Fibroblast of pulmonary artery (primary cell): ENCODE results near the gene HS1BP3.

ENCODE experiments used
- DNase-seq: peaks from one replicate; pipeline ENCODE4 v3.0.0-alpha.2; 2010; ENCODE audit warnings: low read depth
- H3K4me3 ChIP-seq: replicated peaks from 2 replicates; pipeline ENCODE4 v1.5.1; 2011; ENCODE audit warnings: low read depth, mild to moderate bottlenecking, control low read depth, low read length, moderate library complexity
- TF ChIP-seq, protein P1 (sequence below): IDR thresholded peaks from 2 replicates; pipeline ENCODE4 v1.5.1; 2011; ENCODE audit warnings: mild to moderate bottlenecking, control low read depth, low read length, inconsistent platforms; ENCODE audit errors: missing control alignments

Gene HS1BP3

DNA sequence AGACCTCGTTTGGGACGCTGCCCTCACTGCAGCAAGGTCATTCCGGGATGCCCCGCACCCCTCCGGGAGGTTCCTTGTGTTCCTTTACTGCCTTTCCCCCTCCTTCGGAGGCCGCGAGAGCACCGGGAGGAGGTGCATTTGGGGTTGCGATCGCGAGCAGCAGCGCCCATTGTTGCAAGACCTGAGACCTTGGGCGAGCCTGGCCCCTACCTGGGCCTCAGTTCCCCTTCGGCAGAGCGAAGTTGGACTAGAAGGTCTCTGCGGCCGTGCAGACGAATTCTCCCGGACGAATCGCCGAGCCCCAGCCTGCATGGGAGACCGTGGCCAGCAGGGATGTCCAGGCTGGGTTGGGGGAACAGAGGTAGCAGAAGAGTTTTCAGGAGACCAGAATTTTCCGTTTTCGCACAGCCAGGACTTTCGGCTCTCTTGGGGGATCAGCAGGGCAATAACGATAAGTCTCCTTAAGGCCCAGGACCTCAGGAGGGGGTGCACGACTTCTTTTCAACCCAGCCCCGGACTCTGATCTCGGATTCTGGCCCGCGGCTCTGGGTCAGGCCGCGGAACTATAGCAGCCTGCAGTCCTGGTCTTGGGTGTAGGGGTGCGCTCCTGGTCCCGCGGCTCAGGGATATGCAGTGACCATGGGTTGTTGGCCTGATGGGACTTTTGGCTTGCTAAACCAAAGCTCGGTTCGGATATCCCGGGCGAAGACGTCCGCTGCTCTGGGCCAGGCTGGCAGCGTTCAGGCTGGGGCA, 18.8 kb upstream of the HS1BP3 start:
- no peak overlapping the region for H3K4me3 ChIP-seq
- no peak for DNase-seq
- TF ChIP-seq, protein P1, sequence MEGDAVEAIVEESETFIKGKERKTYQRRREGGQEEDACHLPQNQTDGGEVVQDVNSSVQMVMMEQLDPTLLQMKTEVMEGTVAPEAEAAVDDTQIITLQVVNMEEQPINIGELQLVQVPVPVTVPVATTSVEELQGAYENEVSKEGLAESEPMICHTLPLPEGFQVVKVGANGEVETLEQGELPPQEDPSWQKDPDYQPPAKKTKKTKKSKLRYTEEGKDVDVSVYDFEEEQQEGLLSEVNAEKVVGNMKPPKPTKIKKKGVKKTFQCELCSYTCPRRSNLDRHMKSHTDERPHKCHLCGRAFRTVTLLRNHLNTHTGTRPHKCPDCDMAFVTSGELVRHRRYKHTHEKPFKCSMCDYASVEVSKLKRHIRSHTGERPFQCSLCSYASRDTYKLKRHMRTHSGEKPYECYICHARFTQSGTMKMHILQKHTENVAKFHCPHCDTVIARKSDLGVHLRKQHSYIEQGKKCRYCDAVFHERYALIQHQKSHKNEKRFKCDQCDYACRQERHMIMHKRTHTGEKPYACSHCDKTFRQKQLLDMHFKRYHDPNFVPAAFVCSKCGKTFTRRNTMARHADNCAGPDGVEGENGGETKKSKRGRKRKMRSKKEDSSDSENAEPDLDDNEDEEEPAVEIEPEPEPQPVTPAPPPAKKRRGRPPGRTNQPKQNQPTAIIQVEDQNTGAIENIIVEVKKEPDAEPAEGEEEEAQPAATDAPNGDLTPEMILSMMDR, result no peak

DNA sequence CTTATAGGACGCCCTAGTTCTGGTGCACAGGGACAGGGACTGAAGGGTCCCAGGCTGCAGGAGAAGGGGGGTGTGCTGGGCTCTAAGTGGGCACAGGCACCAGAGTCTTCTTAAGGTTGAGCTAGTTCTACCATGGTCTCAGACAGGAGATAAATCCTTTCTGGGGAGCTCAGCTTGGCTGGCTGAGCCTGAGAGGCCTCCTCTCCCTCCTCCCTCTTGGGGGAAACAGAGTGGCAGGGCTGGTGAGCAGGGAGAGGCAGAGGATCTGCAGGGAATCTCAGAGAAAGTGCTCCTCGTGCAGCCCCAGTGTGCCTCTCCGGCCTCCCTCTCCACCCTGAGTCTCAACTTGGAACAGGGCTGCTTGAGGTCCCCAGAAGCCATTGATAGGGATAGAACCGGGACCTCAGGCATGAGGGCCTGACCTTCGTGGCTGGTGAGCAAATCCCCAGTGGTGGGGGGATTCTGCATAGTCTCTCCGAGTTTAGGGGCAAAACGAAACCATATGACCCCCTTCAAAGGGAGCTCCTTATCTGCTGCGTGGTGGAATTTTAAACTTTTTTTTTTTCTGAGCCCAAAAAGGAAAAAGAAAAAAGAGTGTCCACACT, 18.1 kb upstream of the HS1BP3 start:
- H3K4me3 ChIP-seq, result no peak overlapping the region
- TF ChIP-seq, protein P1, result no peak
- DNase-seq, result no peak

DNA sequence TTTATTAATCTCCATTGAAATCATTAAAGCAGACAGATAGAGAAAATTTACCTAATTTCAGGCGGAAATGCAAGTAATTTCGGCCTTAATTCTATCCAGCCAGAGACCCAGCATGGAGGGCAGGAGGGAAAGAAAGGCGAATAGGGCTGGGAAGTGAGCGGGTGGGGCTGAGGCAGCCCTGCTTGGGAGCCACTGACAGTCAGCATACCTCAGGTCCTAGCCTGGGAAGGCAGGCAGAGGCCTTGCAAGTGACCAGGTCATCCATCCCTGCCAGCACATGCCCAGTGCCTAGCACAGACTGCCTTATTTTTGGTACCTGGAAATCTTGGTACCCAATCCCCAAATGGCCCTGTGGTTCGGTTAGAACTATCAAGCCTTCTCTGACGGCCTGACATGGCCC, 17.6 kb upstream of the HS1BP3 start:
- TF ChIP-seq, protein P1, result no peak
- DNase-seq, result no peak
- no peak overlapping the region for H3K4me3 ChIP-seq

DNA sequence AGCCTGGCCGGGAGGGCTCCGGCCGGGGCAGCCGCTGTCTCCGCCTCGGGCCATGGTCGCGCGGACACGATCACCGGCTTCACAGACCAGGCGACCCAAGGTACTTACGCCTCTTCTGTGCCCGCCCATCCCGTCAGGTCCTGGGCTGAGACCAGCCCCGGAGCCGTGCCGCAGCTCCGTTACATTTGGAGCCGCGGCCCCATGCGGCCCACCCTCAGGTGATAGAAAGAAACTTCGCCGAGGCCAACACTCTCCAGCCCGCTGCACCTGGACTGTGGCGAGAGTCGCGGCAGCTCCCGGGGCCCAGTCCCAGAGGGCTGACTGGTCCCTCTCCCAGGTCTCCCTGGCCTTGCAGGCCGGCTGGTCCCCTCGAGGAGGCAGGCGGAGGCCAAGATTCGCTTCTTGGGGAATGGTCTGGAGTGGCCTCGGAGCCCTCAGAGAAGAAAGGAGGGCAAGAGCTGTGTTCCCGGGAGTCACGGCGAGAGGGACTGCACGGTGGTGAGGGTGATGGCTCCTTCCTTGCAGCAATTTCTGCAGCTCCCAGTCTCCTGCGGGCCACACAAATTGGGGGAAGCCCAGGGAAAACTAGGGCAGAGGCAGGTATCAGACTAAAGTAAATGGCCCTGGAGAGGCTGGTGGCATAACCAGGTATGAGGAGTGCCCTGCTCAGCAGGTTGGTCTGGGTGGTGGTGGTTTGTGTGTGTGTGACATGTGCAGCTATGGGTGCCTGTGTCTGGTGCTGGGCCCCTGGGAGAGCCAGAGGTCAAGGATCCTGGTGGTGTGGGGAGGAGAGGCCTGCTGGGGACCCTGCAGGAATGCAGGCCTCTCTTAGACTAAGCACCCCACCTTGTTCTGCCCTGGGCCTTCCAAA, 16.9 kb upstream of the HS1BP3 start:
- TF ChIP-seq, protein P1, result no peak
- DNase-seq, result no peak
- peak overlapping the region; percentile 25 for H3K4me3 ChIP-seq

DNA sequence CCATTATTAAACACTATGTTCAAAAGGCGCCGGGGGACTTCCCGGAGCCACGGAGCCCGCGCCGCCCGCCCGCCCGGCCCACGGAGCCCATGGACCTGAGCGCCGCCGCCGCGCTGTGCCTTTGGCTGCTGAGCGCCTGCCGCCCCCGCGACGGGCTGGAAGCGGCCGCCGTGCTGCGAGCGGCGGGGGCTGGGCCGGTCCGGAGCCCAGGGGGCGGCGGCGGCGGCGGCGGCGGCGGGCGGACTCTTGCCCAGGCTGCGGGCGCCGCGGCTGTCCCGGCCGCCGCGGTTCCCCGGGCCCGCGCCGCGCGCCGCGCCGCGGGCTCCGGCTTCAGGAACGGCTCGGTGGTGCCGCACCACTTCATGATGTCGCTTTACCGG, 16.2 kb upstream of the HS1BP3 start:
- TF ChIP-seq, protein P1, result no peak
- peak overlapping the region; percentile 25 for H3K4me3 ChIP-seq
- DNase-seq, result no peak

DNA sequence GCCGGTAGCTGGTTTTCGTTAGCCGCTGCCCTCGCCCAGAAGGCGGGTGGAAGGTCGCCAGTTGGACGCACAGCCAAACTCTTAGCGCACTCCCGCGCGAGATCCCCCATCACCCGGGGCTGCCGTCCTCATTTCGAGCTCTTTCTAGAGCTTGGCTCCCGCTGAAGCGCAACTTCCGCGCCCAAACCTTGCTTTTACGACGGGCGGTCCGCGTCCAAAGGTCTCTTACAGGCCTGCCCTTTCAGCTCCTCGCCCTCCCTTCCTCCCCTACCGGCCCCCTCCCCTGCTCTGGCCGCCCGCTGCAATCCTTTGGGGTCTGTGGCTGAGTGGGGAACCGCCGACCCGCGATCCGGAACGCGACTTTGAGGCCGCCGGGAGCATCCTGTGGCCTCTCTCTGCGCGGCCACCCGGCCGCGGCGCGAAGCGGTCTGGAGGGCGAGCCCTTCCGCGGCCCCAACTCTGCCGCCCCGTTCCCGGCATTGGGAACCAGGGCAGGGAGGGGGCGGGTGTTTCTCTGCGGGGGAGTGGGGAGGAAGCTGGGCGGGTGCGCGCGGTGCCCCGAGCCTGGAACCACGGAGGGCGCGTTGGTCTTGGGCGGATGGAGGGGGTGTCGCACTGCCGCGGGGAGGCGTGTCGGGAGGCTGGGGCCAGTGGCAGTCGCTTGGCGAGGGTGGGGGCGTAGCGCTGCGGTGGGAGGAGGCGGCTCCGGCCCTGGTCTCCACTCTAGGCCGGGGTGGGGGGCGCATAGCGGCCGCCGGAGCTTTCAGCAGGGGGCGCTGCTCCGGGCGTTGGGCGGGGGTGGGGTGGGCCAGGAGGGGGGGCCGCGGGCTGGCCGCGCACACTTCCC, 15.6 kb upstream of the HS1BP3 start, which contains the start of gene GDF7:
Gene GDF7 (plus strand): TSS at position 841 of the 847 bp plus-strand sequence. CDS start 96 bp downstream, outside the sequence.
- TF ChIP-seq, protein P1, result no peak
- peak within 1 kb of the TSS; percentile 29 for H3K4me3 ChIP-seq
- DNase-seq, result no peak
